Adrenal gland (tissue), 12 donors: Measurements from ENCODE around the gene CBFA2T3. TPM values are rescaled to one million over a fixed set of nuclear protein-coding genes. Genes with fewer than 3 reads are reported as not detected.
A peak's percentile ranks its signal among the peaks of the same experiment; 100 is the strongest.

Source experiments
- DNase-seq, 7 donors: peaks; one replicate each; pipeline ENCODE4 v3.0.0-alpha.2; 2019 to 2020
- H3K27ac ChIP-seq, 5 donors: fragments of 200-600 bp; sonication (generic) in 4 of 5; 1 replicate in 3 of 5; 2 replicates in 2 of 5; pipeline versions ENCODE4 v1.5.1 to v1.8.0; 2016 to 2020; ENCODE audit warnings: mild to moderate bottlenecking in 1 of 5
- H3K27me3 ChIP-seq: fragments of 200-600 bp; 2 replicates; pipeline ENCODE4 v1.8.0; 2021
- H3K36me3 ChIP-seq, 2 donors: fragments of 200-600 bp; replicated peaks in 1 of 2; 1 replicate in 1 of 2; 2 replicates in 1 of 2; pipeline versions ENCODE4 v1.5.1 to v1.8.0; 2018 to 2022
- H3K4me1 ChIP-seq, 2 donors: fragments of 200-600 bp; replicated peaks in 1 of 2; 1 replicate in 1 of 2; 2 replicates in 1 of 2; pipeline versions ENCODE4 v1.5.1 to v1.8.0; 2018 to 2021
- H3K4me3 ChIP-seq, 4 donors: fragments of 200-600 bp; sonication (generic) in 3 of 4; one replicate each; pipeline ENCODE4 v1.5.1; 2016 to 2018
- H3K9me3 ChIP-seq, 3 donors: fragments of 200-600 bp; sonication (generic) in 1 of 3; replicated peaks in 1 of 3; 1 replicate in 2 of 3; 2 replicates in 1 of 3; pipeline versions ENCODE4 v1.5.1 to v1.8.0; 2016 to 2021
- POLR2A ChIP-seq, 2 donors: fragments of 450-650 bp; IDR thresholded peaks; one replicate each; pipeline ENCODE4 v1.6.1; 2017; ENCODE audit warnings: antibody characterized with exemption in 2 of 2, mild to moderate bottlenecking in 2 of 2, moderate library complexity in 1 of 2
- WGBS, 4 donors: extraction: QIAGEN DNeasy Blood & Tissue Kit in 2 of 4; methylation state at CpG; one replicate each; pipeline versions ENCODE4 v1.1.5 to v1.1.7; 2013 to 2017; 5-methylcytosine and 5-hydroxymethylcytosine counted together
- intact Hi-C, 2 donors: fragments of 100-400 bp; cut with DNase I; formaldehyde crosslinking; loops; one replicate each; pipeline versions ENCODE4 v1.14.1 to v1.15.0; 2022 to 2023
- polyA plus RNA-seq, 3 donors: library from polyadenylated mRNA; stranded (reverse); fragments of 200-250 nt in 2 of 3; fragments of 350-450 nt in 1 of 3; fragmentation: Illumina TruSeq in 1 of 3; extraction: RNeasy Lipid Tissue Mini Kit (QIAGEN cat#74804) in 1 of 3; gene quantifications; one replicate each; pipeline ENCODE4 v1.2.3, GENCODE V29; 2013 to 2014
- total RNA-seq, 9 donors: library from RNA; depleted of rRNA in 4 of 9; stranded (reverse); fragments of >200 nt in 4 of 9; fragments of 120-200 nt in 1 of 9; fragmentation: NEBNext Ultra II Directional in 1 of 9; extraction: Animal tissue kit (Norgen Biotek cat#: 25700) in 1 of 9; gene quantifications; one replicate each; pipeline versions ENCODE4 v1.1.0 to v1.2.4, GENCODE V29; 2013 to 2023
- TF ChIP-seq, protein P1 (sequence below), 6 experiments: fragments of 450-650 bp in 4 of 6; fragments of 200-600 bp in 2 of 6; sonication (generic) in 1 of 6; IDR thresholded peaks; 1 replicate in 5 of 6; 2 replicates in 1 of 6; pipeline versions ENCODE4 v1.5.1 to v1.8.0; 2016 to 2021; ENCODE audit warnings: antibody characterized with exemption in 6 of 6, mild to moderate bottlenecking in 2 of 6, moderate library complexity in 1 of 6
- donor health status: healthy with polysubstance abuse.
- donor health status: Bipolar disorder and iron deficiency.
- donor health status: DM: yes; HTN: yes; CAD: no.
- donor health status: DM: no; HTN: no; CAD: no.
- donor health status: DM: no; HTN: no; CAD: no.
- donor health status: DM: yes; HTN: yes; CAD: no.

CBFA2T3 gene
- total and polyA plus RNA-seq, 12 donors: 0.30 to 16.9 (median 2.2) TPM

DNA sequence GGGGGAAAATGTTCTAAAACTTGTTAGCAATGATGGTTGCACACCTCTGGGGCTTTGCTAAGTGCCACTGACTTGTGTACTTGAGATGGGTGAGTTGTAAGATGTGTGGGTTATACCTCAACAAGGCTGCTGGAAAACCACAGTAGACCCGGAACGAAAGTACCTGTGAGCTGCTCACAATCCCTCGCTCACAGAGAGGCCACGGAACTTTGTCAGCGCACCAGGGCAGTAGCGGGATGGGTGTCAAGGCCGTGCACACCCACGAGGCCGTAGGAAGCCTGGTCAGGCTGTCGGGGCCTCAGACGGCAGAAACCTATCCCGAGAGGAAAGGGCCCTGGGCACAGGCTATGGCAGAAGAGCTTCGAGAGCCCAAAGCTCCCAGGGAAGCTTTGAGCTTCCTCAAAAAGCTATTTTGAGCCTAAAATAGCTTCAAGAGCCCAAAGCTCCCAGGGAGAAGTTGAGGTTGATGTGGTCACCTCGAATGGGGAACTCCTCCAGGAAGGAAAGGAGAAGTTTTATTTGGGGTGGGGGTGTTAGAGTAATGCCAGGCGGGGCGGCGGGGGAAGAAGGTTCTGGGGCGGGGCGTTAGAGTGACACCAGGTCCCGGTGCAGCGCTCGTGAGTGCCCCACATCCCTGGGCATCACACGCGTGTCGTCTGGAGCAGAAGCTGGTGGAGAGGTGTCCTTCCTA is 19.0 kb downstream of the CBFA2T3 start:
- peaks cover 2% of the 10 kb centered on the region for H3K27me3 ChIP-seq
- no peaks in the 10 kb centered on the region for H3K4me1 ChIP-seq
- H3K27ac ChIP-seq: no peak overlapping the region
- intact Hi-C loops: no loop called here
- no peaks in the 10 kb centered on the region for H3K36me3 ChIP-seq
- TF ChIP-seq, protein P1, sequence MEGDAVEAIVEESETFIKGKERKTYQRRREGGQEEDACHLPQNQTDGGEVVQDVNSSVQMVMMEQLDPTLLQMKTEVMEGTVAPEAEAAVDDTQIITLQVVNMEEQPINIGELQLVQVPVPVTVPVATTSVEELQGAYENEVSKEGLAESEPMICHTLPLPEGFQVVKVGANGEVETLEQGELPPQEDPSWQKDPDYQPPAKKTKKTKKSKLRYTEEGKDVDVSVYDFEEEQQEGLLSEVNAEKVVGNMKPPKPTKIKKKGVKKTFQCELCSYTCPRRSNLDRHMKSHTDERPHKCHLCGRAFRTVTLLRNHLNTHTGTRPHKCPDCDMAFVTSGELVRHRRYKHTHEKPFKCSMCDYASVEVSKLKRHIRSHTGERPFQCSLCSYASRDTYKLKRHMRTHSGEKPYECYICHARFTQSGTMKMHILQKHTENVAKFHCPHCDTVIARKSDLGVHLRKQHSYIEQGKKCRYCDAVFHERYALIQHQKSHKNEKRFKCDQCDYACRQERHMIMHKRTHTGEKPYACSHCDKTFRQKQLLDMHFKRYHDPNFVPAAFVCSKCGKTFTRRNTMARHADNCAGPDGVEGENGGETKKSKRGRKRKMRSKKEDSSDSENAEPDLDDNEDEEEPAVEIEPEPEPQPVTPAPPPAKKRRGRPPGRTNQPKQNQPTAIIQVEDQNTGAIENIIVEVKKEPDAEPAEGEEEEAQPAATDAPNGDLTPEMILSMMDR (IDR thresholded peaks at IDR 0.05): no peak
- no peak for TF ChIP-seq POLR2A (IDR thresholded peaks at IDR 0.05)
- no peak overlapping the region for H3K4me3 ChIP-seq
- DNase-seq: no peak
- no peaks in the 10 kb centered on the region for H3K9me3 ChIP-seq
- WGBS, 4 donors: 63 to 80% (median 72%) methylated on average over 13 to 25 of the region's 25 CpGs

DNA sequence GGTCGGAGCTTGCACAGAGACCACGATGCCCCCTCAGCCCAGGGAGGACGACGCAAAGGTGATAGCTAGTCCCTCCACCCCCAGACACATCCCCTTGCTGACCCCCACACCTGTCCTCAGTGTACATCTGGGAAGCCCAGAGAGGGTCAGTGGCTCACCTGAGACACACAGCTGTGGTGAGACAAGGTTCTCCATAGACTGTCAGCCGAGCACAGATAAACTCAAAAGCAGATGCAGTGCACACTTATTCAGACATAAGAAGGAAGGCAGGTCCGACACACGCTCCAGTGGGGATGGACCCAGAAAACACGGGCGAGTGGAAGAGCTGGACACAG is 19.6 kb downstream of the CBFA2T3 start:
- H3K27ac ChIP-seq: no peak overlapping the region
- peaks cover 2% of the 10 kb centered on the region for H3K27me3 ChIP-seq
- intact Hi-C loops: no loop called here
- TF ChIP-seq, protein P1 (IDR thresholded peaks at IDR 0.05): no peak
- TF ChIP-seq POLR2A (IDR thresholded peaks at IDR 0.05): no peak
- no peaks in the 10 kb centered on the region for H3K9me3 ChIP-seq
- DNase-seq: no peak
- no peaks in the 10 kb centered on the region for H3K4me1 ChIP-seq
- H3K4me3 ChIP-seq: no peak overlapping the region
- no peaks in the 10 kb centered on the region for H3K36me3 ChIP-seq
- WGBS, 4 donors: 53 to 82% (median 68%) methylated on average over 4 to 9 of the region's 9 CpGs

DNA sequence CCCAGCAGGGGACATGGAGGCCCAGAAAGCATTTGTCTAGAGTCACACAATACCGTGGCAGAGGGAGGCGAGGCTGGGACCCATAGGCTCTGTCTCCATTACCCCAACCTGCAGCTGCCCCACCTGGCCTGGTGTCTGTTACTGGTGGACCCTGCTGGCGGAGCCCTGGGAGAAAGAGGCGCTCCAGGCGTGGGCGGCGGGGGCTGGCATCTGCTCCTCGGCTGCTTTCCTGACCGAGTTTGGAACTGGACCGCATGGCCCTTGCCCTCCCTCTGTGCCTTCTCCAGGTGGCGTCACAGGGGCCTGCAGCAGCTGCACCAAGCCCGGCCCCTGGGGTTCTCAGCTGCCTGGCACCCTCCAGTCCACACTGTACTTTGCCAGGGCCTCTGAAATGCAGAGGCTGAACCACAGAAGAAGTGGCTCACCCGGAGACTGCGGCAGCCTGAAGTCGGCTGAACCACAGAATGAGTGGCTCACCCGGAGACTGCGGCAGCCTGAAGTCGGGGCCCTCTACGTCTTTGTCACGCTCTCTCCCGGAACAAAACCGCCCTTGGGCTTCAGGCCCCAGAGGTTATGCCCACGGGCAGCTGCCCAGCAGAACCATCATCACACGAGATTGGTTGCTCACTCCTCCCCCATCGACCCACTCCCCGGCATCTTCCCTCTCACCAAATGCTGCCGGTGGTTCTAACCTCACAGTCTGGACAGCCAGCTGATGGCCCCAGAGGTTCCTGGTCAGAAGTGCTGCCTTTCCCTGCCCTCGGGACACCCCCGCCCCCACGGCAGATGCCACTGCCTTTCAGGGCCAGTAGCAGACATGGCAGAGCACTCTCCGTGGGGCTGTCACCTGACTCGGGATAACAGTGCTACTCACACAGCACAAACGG is 20.2 kb downstream of the CBFA2T3 start:
- TF ChIP-seq, protein P1 (IDR thresholded peaks at IDR 0.05): no peak
- no peak for TF ChIP-seq POLR2A (IDR thresholded peaks at IDR 0.05)
- DNase-seq: peak in 1 of 7 donors; percentile 13
- intact Hi-C loops: no loop called here
- WGBS, 4 donors: 71 to 80% (median 74%) methylated on average over 27 to 33 of the region's 33 CpGs
- Histone ChIP-seq H3K27me3 (peaks cover 2% of the 10 kb centered on the region), H3K36me3 (no peaks in the 10 kb centered on the region), H3K27ac (no peak overlapping the region), H3K4me3 (no peak overlapping the region), H3K9me3 (no peaks in the 10 kb centered on the region), H3K4me1 (no peaks in the 10 kb centered on the region)

DNA sequence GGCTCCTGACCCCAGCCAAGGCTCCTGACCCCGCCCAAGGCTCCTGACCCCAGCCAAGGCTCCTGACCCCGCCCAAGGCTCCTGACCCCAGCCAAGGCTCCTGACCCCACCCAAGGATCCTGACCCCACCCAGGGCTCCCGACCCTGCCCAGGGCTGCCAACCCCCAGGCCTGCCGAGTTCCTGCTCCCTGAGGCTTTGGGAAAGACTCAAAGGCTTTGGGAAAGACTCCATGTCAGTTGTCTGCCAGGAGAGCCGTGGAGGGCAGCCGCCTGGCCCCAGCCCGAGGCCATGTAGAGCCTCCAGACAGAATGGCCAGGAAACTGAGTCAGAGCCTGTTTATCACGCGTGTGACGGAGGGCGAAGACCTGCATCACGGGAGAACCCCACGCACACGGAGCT is 21.1 kb downstream of the CBFA2T3 start:
- H3K27ac ChIP-seq: no peak overlapping the region
- no peak overlapping the region for H3K4me3 ChIP-seq
- H3K9me3 ChIP-seq: no peaks in the 10 kb centered on the region
- TF ChIP-seq, protein P1 (IDR thresholded peaks at IDR 0.05): no peak
- TF ChIP-seq POLR2A (IDR thresholded peaks at IDR 0.05): no peak
- peaks cover 2% of the 10 kb centered on the region for H3K27me3 ChIP-seq
- H3K4me1 ChIP-seq: no peaks in the 10 kb centered on the region
- no peaks in the 10 kb centered on the region for H3K36me3 ChIP-seq
- 69 to 95% (median 88%) methylated on average over 5 to 14 of the region's 14 CpGs for WGBS, 4 donors
- DNase-seq: peak in 1 of 7 donors; percentile 8
- intact Hi-C loops: no loop called here
